ENCODE results near the gene CDCP1.

- TF ChIP-seq CTCF (IDR thresholded peaks at IDR 0.05; ENCODE audit: low read length) (no peak), EZH2 (IDR thresholded peaks at IDR 0.05; ENCODE audit: borderline replicate concordance, low read length) (no peak)
Measured at GRCh38 chr3:45095916-45096526, 50.2 kb downstream of the CDCP1 start.
